Activated T-cell treated with anti-CD3 and anti-CD28 coated beads, Interleukin-2, amount 50 U/mL, for 72 hours (primary cell): ENCODE results near the gene NOP53. TPM values are rescaled to one million over a fixed set of nuclear protein-coding genes. Genes with fewer than 3 reads are reported as not detected.
"Not testable (repeated sequence)": the region's sequence is repeated elsewhere in the genome, so short reads cannot be mapped to it uniquely, and the experiment has no call there.

Experiments
- ATAC-seq, 2 donors: fragments of 150-1000 bp; cut with Tn5 transposase; replicated peaks in 1 of 2; 2 replicates each; pipeline ENCODE4 v1.10.0; 2021; ENCODE audit warnings: moderate library complexity in 2 of 2, mild to moderate bottlenecking in 1 of 2
- DNase-seq, 2 donors: peaks; one replicate each; pipeline ENCODE4 v3.0.0; 2021 to 2022; ENCODE audit warnings: mixed read lengths in 1 of 2
- H3K27ac Mint-ChIP-seq: one replicate; pipeline ENCODE4 v1.8.0; 2022; ENCODE audit warnings: mild to moderate bottlenecking, moderate library complexity, mixed read lengths
- H3K27me3 Mint-ChIP-seq: one replicate; pipeline ENCODE4 v1.8.0; 2022; ENCODE audit warnings: low read depth, mixed read lengths
- H3K36me3 Mint-ChIP-seq, 2 donors: one replicate each; pipeline ENCODE4 v1.8.0; 2022; ENCODE audit warnings: mixed read lengths in 2 of 2, mild to moderate bottlenecking in 1 of 2; ENCODE audit not compliant: insufficient read depth in 2 of 2
- H3K4me1 Mint-ChIP-seq: one replicate; pipeline ENCODE4 v1.8.0; 2022; ENCODE audit warnings: low read depth, mixed read lengths
- H3K4me3 Mint-ChIP-seq, 2 donors: one replicate each; pipeline ENCODE4 v1.8.0; 2022; ENCODE audit warnings: mild to moderate bottlenecking in 2 of 2, mixed read lengths in 2 of 2, moderate library complexity in 2 of 2
- H3K9me3 Mint-ChIP-seq, 2 donors: one replicate each; pipeline ENCODE4 v1.8.0; 2022; ENCODE audit warnings: mixed read lengths in 2 of 2
- total RNA-seq, 2 donors: library from RNA; stranded (reverse); gene quantifications; one replicate each; pipeline ENCODE4 v1.2.3, GENCODE V29; 2022

NOP53 gene
- total RNA-seq, 2 donors from 2014 or later = 405 to 415 TPM

DNA sequence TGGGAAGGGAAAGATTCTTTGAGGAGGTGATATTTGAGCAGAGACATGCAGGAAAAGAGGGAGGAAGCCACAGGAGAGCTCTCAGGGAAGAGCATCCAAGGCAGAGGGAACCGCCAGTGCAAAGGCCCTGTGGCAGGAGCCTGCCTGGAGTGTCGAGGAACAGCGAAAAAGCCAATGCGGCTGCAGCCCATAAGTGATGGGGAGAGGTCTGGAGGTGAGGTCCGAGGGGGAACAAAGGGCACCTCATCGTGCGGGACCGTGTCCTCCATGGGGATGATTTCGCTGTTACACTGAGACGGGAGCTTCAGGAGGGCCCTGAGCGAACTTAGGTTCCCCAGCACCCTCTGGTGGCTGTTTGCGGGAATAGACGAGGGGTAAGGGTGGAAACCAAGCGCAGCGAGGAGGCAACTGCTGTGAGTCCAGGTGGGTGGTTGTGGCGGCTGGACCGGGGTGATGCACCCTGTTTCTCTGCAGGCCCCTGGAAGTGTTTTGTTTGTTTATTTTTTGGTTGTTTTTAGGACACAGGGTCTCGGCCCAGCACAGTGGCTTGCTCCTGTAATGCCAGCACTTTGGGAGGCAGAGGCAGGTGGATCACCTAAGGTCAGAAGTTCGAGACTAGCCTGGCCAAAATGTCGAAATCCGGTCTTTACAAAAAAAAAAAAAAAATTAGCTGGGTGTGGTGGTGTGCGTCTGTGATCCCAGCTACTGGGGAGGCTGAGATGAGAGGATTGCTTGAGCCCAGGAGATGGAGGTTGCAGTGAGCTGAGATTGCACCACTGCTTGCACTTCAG lies 38.0 kb upstream of the NOP53 start:
- no peak overlapping the region for H3K27ac Mint-ChIP-seq

DNA sequence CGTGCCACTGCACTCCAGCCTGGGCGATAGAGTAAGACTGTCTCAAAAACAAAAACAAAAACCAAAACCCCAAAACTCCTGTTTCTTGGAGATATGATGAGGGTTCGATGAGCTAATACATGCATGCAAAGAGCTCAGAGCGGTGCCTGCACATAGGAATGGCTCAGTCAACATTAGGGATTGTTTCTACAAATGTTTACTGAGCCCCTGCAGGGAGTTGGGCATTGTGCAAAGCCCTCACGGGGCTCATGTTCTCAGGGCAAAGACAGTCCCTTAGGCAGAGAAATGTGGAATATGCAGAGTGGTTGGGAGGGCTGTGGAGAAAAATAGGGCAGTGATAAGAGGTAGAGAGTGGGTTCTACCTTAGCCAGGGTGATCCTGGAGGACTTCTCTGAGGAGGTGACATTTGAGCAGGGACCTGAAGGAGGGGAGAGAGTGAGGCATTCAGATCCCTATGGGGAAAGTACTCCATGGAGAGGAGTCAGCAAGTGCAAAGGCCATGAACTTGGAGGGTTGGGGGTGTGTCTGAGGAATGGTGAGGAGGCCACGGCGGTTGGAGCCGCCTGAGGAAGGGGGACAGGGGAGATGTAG lies 33.6 kb upstream of the NOP53 start:
- no peak overlapping the region for H3K27ac Mint-ChIP-seq
- no peaks in the 10 kb centered on the region for H3K36me3 Mint-ChIP-seq
- peaks cover 50% of the 10 kb centered on the region for H3K27me3 Mint-ChIP-seq
- H3K9me3 Mint-ChIP-seq = no peaks in the 10 kb centered on the region
- ATAC-seq = no peak
- no peak for DNase-seq
- H3K4me3 Mint-ChIP-seq = peak overlapping the region in 1 of 2 donors; percentile 42
- peaks cover 29% of the 10 kb centered on the region for H3K4me1 Mint-ChIP-seq

More for the DNA sequence above, 38.0 kb upstream of the NOP53 start:
- Mint-ChIP-seq H3K4me3 (peak overlapping the region in 1 of 2 donors; percentile 49), H3K9me3 (no peaks in the 10 kb centered on the region), H3K27me3 (peaks cover 19% of the 10 kb centered on the region), H3K36me3 (no peaks in the 10 kb centered on the region), H3K4me1 (peaks cover 14% of the 10 kb centered on the region)
- peak; percentile 81 to 83 for DNase-seq
- peak; percentile 92 to 95 for ATAC-seq

DNA sequence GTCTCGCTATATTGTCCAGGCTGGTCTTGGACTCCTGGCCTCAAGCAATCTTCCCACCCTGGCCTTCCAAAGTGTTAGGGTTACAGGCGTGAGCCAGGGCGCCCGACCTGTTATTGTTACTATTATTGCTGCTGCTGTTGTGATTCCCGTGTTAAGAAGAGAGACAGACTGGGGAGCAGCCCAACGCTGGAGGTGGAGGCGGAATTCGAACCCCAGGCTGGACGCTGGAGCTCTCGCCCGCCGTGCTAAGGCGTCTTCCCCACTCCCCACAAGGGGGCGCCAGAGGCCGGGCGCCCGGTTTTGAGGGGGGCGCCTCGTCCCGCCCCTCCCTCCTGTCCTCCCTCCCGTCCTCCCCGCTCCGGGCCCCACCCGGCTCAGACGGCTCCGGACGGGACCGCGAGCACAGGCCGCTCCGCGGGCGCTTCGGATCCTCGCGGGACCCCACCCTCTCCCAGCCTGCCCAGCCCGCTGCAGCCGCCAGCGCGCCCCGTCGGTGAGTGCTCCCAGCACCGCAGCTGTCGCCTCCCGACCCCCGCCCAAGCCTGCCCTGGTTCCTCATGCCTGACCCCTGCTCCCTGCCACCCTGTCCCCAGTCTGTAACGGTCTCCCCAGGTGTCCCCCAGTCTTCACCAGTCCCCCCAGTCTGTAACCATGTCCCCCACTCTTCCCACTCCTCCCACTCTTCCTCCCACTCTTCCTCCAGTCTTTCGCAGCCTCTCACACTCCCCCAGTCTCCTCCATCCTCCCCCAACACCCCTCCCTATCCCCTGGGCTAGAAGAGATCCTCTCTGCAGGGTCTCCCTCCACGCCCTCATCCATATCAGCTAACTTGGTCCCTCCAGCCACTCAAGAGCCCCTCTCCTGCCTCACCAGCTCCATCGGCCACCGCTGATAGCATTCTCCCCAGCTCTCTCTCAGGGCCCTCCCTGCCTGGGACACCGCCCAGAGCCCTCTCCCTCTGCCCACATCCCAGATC lies 32.0 kb upstream of the NOP53 start, which contains the start of gene EHD2:
EHD2 (plus strand) TSS at position 377 of the 976 bp plus-strand sequence. CDS start 3,191 bp downstream, outside the sequence.
- ATAC-seq (peak; percentile 82 to 83), DNase-seq (peak; percentile 56 to 71)
- Mint-ChIP-seq H3K27ac (no peak within 1 kb of the TSS), H3K4me3 (peak within 1 kb of the TSS; percentile 67 to 87), H3K36me3 (no peaks in the 10 kb centered on the region), H3K4me1 (peaks cover 20% of the 10 kb centered on the region), H3K27me3 (peaks cover 41% of the 10 kb centered on the region), H3K9me3 (no peaks in the 10 kb centered on the region)

DNA sequence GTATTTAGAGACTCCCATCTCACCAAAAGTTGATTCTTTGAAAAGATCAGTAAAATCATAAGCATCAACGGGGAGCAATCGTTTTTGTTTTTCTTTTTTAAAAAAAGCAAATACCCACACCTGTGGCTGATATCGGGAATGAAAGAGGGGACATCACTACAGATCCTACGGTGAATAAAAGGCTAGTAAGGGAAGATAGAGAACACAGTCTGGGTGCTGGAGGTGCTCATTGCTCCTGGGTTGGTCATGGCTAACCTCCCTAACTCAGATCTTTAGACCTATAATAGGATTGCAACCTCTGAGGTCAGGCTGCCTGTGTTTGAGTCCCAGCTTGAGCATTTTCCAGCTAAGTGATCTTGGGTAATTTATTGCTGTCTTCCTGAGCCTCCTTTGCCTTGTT lies 31.0 kb upstream of the NOP53 start:
- peaks cover 20% of the 10 kb centered on the region for H3K4me1 Mint-ChIP-seq
- ATAC-seq (no peak), DNase-seq (no peak)
- peak overlapping the region; percentile 67 to 87 for H3K4me3 Mint-ChIP-seq
- H3K9me3 Mint-ChIP-seq = no peaks in the 10 kb centered on the region
- H3K27ac Mint-ChIP-seq = no peak overlapping the region
- no peaks in the 10 kb centered on the region for H3K36me3 Mint-ChIP-seq
- H3K27me3 Mint-ChIP-seq = peaks cover 41% of the 10 kb centered on the region

DNA sequence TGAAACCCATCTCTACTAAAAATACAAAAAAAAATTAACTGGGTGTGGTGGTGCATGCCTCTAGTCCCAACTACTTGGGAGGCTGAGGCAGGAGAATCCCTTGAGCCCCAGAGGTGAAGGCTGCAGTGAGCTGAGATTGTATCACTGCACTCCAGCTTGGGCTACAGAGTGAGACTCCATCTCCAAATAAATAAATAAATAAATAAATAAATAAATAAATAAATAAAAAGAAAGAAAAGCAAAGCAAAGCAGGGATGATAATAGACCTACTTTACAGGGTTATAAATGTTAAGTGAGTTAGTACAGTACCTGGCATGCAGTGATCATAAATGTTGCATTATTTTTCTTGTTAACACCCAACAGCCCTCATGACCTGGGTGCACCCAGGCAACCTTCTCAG lies 30.5 kb upstream of the NOP53 start:
- H3K27ac Mint-ChIP-seq, DNase-seq, H3K36me3 Mint-ChIP-seq, H3K4me3 Mint-ChIP-seq, H3K9me3 Mint-ChIP-seq, ATAC-seq: not testable (repeated sequence)
- Mint-ChIP-seq H3K4me1 (peaks cover 20% of the 10 kb centered on the region), H3K27me3 (peaks cover 41% of the 10 kb centered on the region)

DNA sequence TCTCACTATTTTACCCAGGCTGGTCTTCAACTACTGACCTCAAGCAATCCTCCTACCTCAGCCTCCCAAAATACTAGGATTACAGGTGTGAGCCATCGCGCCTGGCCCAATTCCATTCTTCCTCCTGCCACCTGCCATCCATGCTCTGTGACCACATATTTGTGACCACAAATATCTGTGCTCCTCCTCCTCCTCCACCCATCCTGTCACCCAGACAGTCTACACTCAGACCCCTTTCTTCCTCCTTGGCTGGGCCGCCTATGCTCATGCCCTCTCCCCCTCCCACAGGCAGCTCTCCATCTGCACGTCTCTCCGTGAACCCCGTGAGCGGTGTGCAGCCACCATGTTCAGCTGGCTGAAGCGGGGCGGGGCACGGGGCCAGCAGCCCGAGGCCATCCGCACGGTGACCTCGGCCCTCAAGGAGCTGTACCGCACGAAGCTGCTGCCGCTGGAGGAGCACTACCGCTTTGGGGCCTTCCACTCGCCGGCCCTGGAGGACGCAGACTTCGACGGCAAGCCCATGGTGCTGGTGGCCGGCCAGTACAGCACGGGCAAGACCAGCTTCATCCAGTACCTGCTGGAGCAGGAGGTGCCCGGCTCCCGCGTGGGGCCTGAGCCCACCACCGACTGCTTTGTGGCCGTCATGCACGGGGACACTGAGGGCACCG lies 28.9 kb upstream of the NOP53 start:
- DNase-seq (no peak), ATAC-seq (no peak)
- Mint-ChIP-seq H3K4me3 (no peak overlapping the region), H3K36me3 (no peaks in the 10 kb centered on the region), H3K27ac (no peak overlapping the region), H3K4me1 (peaks cover 20% of the 10 kb centered on the region), H3K9me3 (no peaks in the 10 kb centered on the region), H3K27me3 (peaks cover 41% of the 10 kb centered on the region)

DNA sequence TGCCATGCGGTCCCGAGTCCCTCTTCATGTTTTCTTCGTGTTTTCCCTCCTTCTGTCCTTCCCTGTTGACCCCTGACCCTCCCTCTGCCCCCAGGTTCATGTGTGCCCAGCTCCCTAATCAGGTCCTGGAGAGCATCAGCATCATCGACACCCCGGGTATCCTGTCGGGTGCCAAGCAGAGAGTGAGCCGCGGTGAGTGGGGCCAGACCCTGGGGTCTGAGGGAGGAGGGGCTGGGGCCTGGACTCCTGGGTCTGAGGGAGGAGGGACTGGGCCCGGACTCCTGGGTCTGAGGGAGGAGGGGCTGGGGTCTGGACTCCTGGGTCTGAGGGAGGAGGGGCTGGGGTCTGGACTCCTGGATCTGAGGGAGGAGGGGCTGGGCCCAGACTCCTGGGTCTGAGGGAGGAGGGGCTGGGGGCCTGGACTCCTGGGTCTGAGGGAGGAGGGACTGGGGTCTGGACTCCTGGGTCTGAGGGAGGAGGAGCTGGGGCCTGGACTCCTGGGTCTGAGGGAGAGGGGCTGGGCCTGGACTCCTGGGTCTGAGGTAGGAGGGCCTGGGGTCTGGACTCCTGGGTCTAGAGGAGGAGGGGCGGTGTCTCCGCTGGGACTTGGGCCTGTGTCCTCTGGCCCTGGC lies 26.8 kb upstream of the NOP53 start:
- not testable (repeated sequence) for H3K9me3 Mint-ChIP-seq, DNase-seq, H3K27ac Mint-ChIP-seq, H3K4me3 Mint-ChIP-seq, ATAC-seq, H3K36me3 Mint-ChIP-seq
- H3K27me3 Mint-ChIP-seq = peaks cover 25% of the 10 kb centered on the region
- H3K4me1 Mint-ChIP-seq = peaks cover 17% of the 10 kb centered on the region

DNA sequence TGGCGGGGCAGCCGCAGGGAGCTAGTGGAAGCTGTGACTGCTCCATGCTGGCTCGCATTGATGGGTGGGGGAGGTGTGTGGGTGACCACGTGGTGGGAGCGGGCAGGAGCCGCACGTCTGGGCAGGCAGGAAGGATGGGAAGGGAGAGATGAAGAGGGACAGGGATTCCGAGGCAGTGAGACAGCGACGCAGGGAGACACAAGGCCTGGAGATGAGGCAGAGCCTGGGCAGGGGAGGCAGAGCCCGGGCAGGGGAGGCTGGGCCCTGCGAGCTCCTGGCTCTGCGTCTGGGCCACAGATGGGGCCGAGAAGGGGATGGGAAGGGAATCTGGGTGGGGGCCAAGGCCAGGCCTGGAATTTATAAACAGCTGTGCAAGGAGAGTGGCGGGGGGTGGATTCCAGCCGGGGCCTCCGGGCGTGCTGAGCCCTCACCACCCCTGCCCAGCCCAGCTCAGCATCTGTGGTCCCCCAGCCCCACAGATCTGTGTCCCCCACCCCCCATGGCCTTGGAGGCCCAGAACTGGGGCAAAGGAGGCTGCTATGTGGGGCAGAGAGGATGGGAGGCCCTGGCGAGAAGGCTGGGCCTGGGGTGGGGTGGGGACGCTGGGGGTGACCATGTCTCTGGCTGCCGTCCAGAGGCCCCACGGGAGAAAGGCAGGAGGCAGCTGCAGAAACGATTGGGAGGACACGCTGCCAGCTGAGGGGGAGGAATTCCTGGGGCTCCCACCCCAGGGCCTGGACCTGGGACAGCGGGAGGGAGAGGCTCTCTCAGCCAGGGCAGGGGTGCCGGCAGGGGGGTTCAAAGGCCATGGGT lies 26.1 kb upstream of the NOP53 start:
- H3K36me3 Mint-ChIP-seq = no peaks in the 10 kb centered on the region
- no peak for ATAC-seq
- H3K27me3 Mint-ChIP-seq = peaks cover 18% of the 10 kb centered on the region
- DNase-seq = no peak
- H3K4me1 Mint-ChIP-seq = peaks cover 17% of the 10 kb centered on the region
- no peak overlapping the region for H3K27ac Mint-ChIP-seq
- H3K9me3 Mint-ChIP-seq = no peaks in the 10 kb centered on the region
- no peak overlapping the region for H3K4me3 Mint-ChIP-seq

DNA sequence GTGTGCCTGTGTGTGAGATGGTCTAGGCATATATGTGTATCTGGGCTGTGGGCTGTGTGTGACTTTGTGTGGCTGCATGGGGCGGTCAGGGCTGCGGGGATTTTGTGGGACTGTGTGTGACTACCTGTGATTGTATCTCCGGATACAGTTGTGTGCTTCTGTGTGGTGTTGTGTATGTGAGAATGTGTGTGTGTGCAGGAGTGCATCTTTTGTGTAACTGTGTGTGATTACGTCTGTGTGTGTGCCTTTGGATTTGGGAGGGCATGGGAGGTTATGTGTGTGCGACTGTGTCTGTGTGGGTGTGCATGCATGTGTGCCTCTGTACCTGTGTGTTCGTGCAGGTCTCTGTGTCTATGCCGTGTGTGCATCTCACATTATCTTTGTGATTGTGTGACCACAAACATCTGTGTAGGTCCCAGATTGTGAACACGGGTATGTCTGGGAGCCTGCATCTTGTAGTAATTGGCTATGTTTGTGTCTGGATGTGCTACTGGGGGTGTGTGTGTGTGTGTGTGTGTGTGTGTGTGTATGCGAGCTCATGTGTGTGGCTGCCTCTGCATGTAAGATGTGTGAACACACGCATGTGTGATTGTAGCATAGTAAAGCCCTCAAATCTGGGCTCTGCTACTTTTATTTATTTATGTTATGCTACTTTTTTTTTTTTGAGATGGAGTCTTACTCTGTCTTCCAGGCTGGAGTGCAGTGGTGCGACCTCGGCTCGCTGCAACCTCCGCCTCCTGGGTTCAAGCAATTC lies 24.5 kb upstream of the NOP53 start:
- no peaks in the 10 kb centered on the region for H3K36me3 Mint-ChIP-seq
- no peaks in the 10 kb centered on the region for H3K9me3 Mint-ChIP-seq
- H3K27me3 Mint-ChIP-seq = peaks cover 6% of the 10 kb centered on the region
- DNase-seq = no peak
- no peak overlapping the region for H3K27ac Mint-ChIP-seq
- no peak overlapping the region for H3K4me3 Mint-ChIP-seq
- H3K4me1 Mint-ChIP-seq = peaks cover 18% of the 10 kb centered on the region
- ATAC-seq = no peak

DNA sequence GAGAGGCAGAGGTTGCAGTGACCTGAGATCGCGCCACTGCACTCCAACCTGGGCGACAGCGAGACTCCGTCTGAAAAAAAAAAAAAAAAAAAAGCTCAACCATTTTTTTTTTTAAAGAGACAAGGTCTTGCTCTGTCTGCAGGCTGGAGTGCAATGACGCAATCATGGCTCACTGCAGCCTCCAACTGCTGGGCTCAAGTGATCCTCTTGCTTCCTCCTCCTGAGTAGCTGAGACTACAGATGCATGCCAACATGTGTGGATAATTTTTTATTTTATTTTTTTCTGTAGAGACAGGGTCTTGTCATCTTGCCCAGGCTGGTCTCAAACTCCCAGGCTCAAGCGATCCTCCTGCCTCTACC lies 21.8 kb upstream of the NOP53 start:
- H3K27me3 Mint-ChIP-seq = peaks cover 17% of the 10 kb centered on the region
- ATAC-seq (peak; percentile 70 to 72), DNase-seq (peak; percentile 38 to 60)
- peak overlapping the region; percentile 71 to 84 for H3K4me3 Mint-ChIP-seq
- no peak overlapping the region for H3K27ac Mint-ChIP-seq
- no peaks in the 10 kb centered on the region for H3K36me3 Mint-ChIP-seq
- peaks cover 24% of the 10 kb centered on the region for H3K4me1 Mint-ChIP-seq
- no peaks in the 10 kb centered on the region for H3K9me3 Mint-ChIP-seq

DNA sequence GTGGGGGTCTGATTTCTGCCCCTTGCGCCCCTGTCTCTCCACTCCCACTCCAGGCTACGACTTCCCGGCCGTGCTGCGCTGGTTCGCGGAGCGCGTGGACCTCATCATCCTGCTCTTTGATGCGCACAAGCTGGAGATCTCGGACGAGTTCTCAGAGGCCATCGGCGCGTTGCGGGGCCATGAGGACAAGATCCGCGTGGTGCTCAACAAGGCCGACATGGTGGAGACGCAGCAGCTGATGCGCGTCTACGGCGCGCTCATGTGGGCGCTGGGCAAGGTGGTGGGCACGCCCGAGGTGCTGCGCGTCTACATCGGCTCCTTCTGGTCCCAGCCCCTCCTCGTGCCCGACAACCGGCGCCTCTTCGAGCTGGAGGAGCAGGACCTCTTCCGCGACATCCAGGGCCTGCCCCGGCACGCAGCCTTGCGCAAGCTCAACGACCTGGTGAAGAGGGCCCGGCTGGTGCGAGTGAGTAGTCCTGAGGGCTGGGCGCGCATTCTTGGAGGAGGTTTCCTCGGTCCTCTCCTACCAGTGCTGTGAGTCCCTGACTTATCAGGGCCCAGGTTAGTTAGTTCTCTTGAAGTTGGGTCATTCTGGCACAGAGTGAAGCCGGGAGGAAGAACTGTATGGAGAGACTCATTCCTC lies 19.5 kb upstream of the NOP53 start:
- Mint-ChIP-seq H3K4me3 (no peak overlapping the region), H3K27me3 (peaks cover 33% of the 10 kb centered on the region), H3K27ac (no peak overlapping the region), H3K36me3 (no peaks in the 10 kb centered on the region), H3K9me3 (no peaks in the 10 kb centered on the region), H3K4me1 (peaks cover 44% of the 10 kb centered on the region)
- ATAC-seq = no peak
- DNase-seq = no peak
